T-helper 1 cell treated with Interleukin-12 subunit alpha and Interleukin-12 subunit beta and Interleukin-4 antibody, amounts not matched to agents 30 μg/mL and 1 μg/mL, for 36 hours (primary cell): ENCODE data around the gene SLC25A44.
"Not testable (repeated sequence)": the region's sequence is repeated elsewhere in the genome, so short reads cannot be mapped to it uniquely, and the experiment has no call there.

Experiments used
- H3K27ac Mint-ChIP-seq: one replicate; pipeline ENCODE4 v1.8.0; 2021; ENCODE audit warnings: mild to moderate bottlenecking, mixed read lengths
- H3K27me3 Mint-ChIP-seq: one replicate; pipeline ENCODE4 v1.8.0; 2021; ENCODE audit warnings: low read depth, mixed read lengths
- H3K36me3 Mint-ChIP-seq: one replicate; pipeline ENCODE4 v1.8.0; 2021; ENCODE audit warnings: low read depth, mixed read lengths
- H3K4me1 Mint-ChIP-seq: one replicate; pipeline ENCODE4 v1.8.0; 2021; ENCODE audit warnings: low read depth, mixed read lengths
- H3K4me3 Mint-ChIP-seq: one replicate; pipeline ENCODE4 v1.8.0; 2021; ENCODE audit warnings: mild to moderate bottlenecking, moderate library complexity, mixed read lengths
- H3K9me3 Mint-ChIP-seq: one replicate; pipeline ENCODE4 v1.8.0; 2021; ENCODE audit warnings: mixed read lengths

SLC25A44 gene

GRCh38 chr1:156211243-156211642, 17.3 kb downstream of the SLC25A44 start:
- no peaks in the 10 kb centered on the region for H3K27me3 Mint-ChIP-seq
- H3K27ac Mint-ChIP-seq, result peak overlapping the region; percentile 95
- peaks cover 31% of the 10 kb centered on the region for H3K4me1 Mint-ChIP-seq
- no peaks in the 10 kb centered on the region for H3K9me3 Mint-ChIP-seq
- H3K36me3 Mint-ChIP-seq, result peaks cover 39% of the 10 kb centered on the region
- peak overlapping the region; percentile 28 for H3K4me3 Mint-ChIP-seq

- Mint-ChIP-seq H3K9me3 (no peaks in the 10 kb centered on the region), H3K27ac (peak overlapping the region; percentile 95), H3K4me3 (peak overlapping the region; percentile 89), H3K36me3 (peaks cover 39% of the 10 kb centered on the region), H3K4me1 (peaks cover 31% of the 10 kb centered on the region), H3K27me3 (no peaks in the 10 kb centered on the region)
Observed at GRCh38 chr1:156212130-156212529, 18.2 kb downstream of the SLC25A44 start.

GRCh38 chr1:156212833-156213643, 19.1 kb downstream of the SLC25A44 start, which contains the start of gene PMF1:
Gene PMF1 (plus strand): TSS chr1:156213007. CDS start chr1:156213016, 9 bp downstream.
- H3K36me3 Mint-ChIP-seq, result peaks cover 37% of the 10 kb centered on the region
- H3K27ac Mint-ChIP-seq, result peak within 1 kb of the TSS; percentile 96
- H3K9me3 Mint-ChIP-seq, result no peaks in the 10 kb centered on the region
- peak within 1 kb of the TSS; percentile 89 for H3K4me3 Mint-ChIP-seq
- peaks cover 36% of the 10 kb centered on the region for H3K4me1 Mint-ChIP-seq
- no peaks in the 10 kb centered on the region for H3K27me3 Mint-ChIP-seq

GRCh38 chr1:156213644-156213966, 19.7 kb downstream of the SLC25A44 start:
- H3K4me3 Mint-ChIP-seq, result peak overlapping the region; percentile 89
- peaks cover 37% of the 10 kb centered on the region for H3K36me3 Mint-ChIP-seq
- no peaks in the 10 kb centered on the region for H3K27me3 Mint-ChIP-seq

GRCh38 chr1:156214024-156214748, 20.3 kb downstream of the SLC25A44 start:
- peak overlapping the region; percentile 89 for H3K4me3 Mint-ChIP-seq
- H3K27me3 Mint-ChIP-seq, result no peaks in the 10 kb centered on the region
- peaks cover 41% of the 10 kb centered on the region for H3K4me1 Mint-ChIP-seq

More at GRCh38 chr1:156213644-156213966, 19.7 kb downstream of the SLC25A44 start:
- H3K4me1 Mint-ChIP-seq, result peaks cover 40% of the 10 kb centered on the region
- no peaks in the 10 kb centered on the region for H3K9me3 Mint-ChIP-seq
- peak overlapping the region; percentile 95 for H3K27ac Mint-ChIP-seq

GRCh38 chr1:156216361-156217086, 22.6 kb downstream of the SLC25A44 start:
- Mint-ChIP-seq H3K27ac (peak overlapping the region; percentile 92), H3K36me3 (peaks cover 50% of the 10 kb centered on the region), H3K4me1 (peaks cover 52% of the 10 kb centered on the region)
- H3K9me3 Mint-ChIP-seq, H3K4me3 Mint-ChIP-seq, H3K27me3 Mint-ChIP-seq: not testable (repeated sequence)

More at GRCh38 chr1:156214024-156214748, 20.3 kb downstream of the SLC25A44 start:
- Mint-ChIP-seq H3K9me3 (peaks cover 1% of the 10 kb centered on the region), H3K36me3 (peaks cover 34% of the 10 kb centered on the region), H3K27ac (peak overlapping the region; percentile 96)

GRCh38 chr1:156217871-156218270, 24.0 kb downstream of the SLC25A44 start:
- Mint-ChIP-seq H3K36me3 (peaks cover 48% of the 10 kb centered on the region), H3K4me3 (peak overlapping the region; percentile 74), H3K4me1 (peaks cover 54% of the 10 kb centered on the region), H3K27ac (peak overlapping the region; percentile 92), H3K27me3 (no peaks in the 10 kb centered on the region), H3K9me3 (peaks cover 3% of the 10 kb centered on the region)

GRCh38 chr1:156220226-156220625, 26.3 kb downstream of the SLC25A44 start:
- H3K4me3 Mint-ChIP-seq, result no peak overlapping the region
- H3K4me1 Mint-ChIP-seq, result peaks cover 50% of the 10 kb centered on the region
- peaks cover 47% of the 10 kb centered on the region for H3K36me3 Mint-ChIP-seq

GRCh38 chr1:156221986-156222692, 28.2 kb downstream of the SLC25A44 start:
- H3K4me3 Mint-ChIP-seq, result peak overlapping the region; percentile 3
- peaks cover 60% of the 10 kb centered on the region for H3K4me1 Mint-ChIP-seq
- peaks cover 3% of the 10 kb centered on the region for H3K9me3 Mint-ChIP-seq
- H3K27ac Mint-ChIP-seq, result peak overlapping the region; percentile 96
- no peaks in the 10 kb centered on the region for H3K27me3 Mint-ChIP-seq
- H3K36me3 Mint-ChIP-seq, result peaks cover 51% of the 10 kb centered on the region

More at GRCh38 chr1:156220226-156220625, 26.3 kb downstream of the SLC25A44 start:
- peaks cover 3% of the 10 kb centered on the region for H3K9me3 Mint-ChIP-seq
- peak overlapping the region; percentile 80 for H3K27ac Mint-ChIP-seq
- H3K27me3 Mint-ChIP-seq, result no peaks in the 10 kb centered on the region

GRCh38 chr1:156225677-156226014, 31.7 kb downstream of the SLC25A44 start:
- Mint-ChIP-seq H3K9me3 (no peaks in the 10 kb centered on the region), H3K27me3 (no peaks in the 10 kb centered on the region), H3K4me3 (peak overlapping the region; percentile 18), H3K4me1 (peaks cover 46% of the 10 kb centered on the region), H3K36me3 (peaks cover 43% of the 10 kb centered on the region), H3K27ac (peak overlapping the region; percentile 76)

- H3K4me3 Mint-ChIP-seq, result no peak overlapping the region
Observed at GRCh38 chr1:156226116-156226538, 32.2 kb downstream of the SLC25A44 start.

GRCh38 chr1:156226782-156227181, 32.9 kb downstream of the SLC25A44 start:
- Mint-ChIP-seq H3K9me3 (no peaks in the 10 kb centered on the region), H3K36me3 (peaks cover 33% of the 10 kb centered on the region), H3K27me3 (no peaks in the 10 kb centered on the region), H3K4me3 (no peak overlapping the region), H3K27ac (peak overlapping the region; percentile 60), H3K4me1 (peaks cover 37% of the 10 kb centered on the region)

More at GRCh38 chr1:156226116-156226538, 32.2 kb downstream of the SLC25A44 start:
- Mint-ChIP-seq H3K9me3 (no peaks in the 10 kb centered on the region), H3K27ac (peak overlapping the region; percentile 60), H3K27me3 (no peaks in the 10 kb centered on the region), H3K4me1 (peaks cover 43% of the 10 kb centered on the region), H3K36me3 (peaks cover 40% of the 10 kb centered on the region)

GRCh38 chr1:156228501-156228900, 34.6 kb downstream of the SLC25A44 start:
- Mint-ChIP-seq H3K27me3 (no peaks in the 10 kb centered on the region), H3K36me3 (peaks cover 23% of the 10 kb centered on the region), H3K27ac (no peak overlapping the region), H3K9me3 (no peaks in the 10 kb centered on the region), H3K4me3 (no peak overlapping the region), H3K4me1 (peaks cover 20% of the 10 kb centered on the region)
